GM19025 (cell line): ENCODE results near the gene SLCO2B1.
A peak's percentile ranks its signal among the peaks of the same experiment; 100 is the strongest.
"Not testable (repeated sequence)": the region's sequence is repeated elsewhere in the genome, so short reads cannot be mapped to it uniquely, and the experiment has no call there.

Source experiments
- ATAC-seq: cut with Tn5 transposase; IDR thresholded peaks from one replicate; pipeline ENCODE4 v1.9.1; 2021; ENCODE audit warnings: mild to moderate bottlenecking, low read depth, moderate library complexity; ENCODE audit not compliant: unreplicated experiment

Gene SLCO2B1, protein sequence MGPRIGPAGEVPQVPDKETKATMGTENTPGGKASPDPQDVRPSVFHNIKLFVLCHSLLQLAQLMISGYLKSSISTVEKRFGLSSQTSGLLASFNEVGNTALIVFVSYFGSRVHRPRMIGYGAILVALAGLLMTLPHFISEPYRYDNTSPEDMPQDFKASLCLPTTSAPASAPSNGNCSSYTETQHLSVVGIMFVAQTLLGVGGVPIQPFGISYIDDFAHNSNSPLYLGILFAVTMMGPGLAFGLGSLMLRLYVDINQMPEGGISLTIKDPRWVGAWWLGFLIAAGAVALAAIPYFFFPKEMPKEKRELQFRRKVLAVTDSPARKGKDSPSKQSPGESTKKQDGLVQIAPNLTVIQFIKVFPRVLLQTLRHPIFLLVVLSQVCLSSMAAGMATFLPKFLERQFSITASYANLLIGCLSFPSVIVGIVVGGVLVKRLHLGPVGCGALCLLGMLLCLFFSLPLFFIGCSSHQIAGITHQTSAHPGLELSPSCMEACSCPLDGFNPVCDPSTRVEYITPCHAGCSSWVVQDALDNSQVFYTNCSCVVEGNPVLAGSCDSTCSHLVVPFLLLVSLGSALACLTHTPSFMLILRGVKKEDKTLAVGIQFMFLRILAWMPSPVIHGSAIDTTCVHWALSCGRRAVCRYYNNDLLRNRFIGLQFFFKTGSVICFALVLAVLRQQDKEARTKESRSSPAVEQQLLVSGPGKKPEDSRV

DNA sequence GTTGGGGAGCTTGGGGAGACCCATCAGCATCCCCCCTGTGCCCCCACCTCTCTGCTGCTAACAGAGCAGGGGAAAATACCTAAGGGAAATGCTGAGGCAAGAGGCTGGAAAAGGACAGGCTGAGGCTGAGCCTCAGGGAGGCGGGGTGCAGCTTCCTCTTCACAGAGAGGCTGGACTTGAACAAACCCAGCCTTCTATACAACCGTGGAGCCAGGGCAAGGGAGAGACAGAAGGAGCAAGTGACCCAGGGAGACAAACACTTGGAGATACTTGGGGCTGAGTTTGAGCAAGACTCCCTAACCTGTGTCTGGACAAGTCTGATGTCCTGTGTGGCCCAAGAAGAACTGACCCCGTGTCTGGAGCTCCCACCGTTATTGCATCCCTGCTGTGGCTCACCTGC, at the start of gene SLCO2B1:
SLCO2B1 (plus strand) TSS at position 229 of the 400 bp plus-strand sequence. CDS start 275 bp downstream, outside the sequence.
- ATAC-seq, result no peak

DNA sequence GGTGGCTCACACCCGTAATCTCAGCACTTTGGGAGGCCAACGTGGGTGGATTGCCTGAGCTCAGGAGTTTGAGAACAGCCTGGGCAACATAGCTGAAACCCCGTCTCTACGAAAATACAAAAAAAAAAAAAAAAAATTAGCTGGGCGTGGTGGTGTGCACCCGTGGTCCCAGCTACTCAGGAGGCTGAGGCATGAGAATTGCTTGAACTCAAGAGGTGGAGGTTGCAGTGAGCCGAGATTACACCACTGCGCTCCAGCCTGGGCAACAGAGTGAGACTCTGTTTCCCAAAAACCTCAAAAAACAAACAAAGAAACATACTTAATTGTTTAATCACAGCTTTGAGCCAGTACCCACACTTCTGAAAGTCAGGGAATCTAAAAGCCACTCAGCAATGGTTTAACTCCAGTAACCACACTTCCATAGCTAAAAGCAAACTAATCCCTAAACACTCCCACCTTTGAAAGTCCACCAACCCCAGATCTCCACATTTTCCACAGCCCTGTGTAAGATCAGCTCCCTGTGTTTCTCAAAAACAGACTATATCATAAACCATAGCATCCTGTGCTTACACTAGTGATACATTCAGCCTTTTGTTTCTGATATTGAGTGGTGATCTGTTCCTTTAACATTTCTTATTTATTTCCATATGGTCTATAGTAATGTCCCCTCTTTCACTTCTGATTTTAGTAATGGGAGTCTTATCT, 49.3 kb upstream of the SLCO2B1 start:
- no peak for ATAC-seq

DNA sequence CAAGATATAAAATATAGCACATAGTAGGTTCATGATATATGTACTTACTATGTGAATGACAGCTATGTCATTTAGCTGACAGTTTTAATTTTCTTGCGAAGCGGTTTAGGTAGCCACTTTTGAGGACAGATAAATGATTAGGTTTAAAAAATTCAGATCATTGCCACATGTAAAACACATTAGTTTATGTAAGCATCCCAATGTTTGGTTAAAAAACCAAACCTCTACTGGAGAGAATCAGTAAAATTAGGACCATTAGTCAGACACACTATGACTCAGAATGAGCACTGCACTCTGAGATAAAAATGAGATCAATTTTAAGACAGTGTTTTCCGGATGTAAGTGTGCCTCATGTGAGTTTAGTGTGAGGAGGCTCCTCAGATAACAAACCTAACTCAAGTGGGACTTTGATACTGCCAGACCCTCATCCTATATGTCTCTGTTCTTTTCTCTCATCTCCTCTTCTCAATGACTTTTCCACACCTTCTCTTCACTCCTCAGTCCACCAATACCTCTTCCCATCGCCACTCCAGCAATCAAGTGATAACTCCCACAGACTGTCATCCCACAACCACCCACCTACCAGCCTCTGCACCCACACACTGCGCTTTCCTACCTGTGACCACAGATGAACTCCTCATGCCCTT, 47.4 kb upstream of the SLCO2B1 start:
- no peak for ATAC-seq

DNA sequence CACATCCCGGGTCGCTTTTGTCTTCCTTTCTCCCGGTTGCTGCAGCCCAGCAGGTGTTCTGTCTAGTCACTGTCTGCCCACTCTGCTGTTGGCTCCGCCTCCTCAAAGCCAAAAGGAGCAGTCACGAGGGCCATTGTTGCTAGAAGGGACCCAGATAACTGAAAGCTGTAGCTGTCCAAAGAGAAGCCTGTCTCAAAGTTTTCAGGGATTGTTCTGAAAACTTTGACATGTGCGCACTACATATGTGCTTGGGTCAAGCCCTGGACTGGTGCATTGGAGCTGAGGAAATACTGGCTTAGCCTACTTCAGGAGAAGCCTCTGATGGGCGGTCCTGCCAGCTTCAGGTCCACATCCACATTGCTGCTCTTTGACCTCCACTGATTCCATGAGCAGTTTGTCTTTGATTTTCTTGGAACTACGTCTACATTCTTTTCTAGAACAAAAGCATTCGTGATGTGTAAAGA, 45.4 kb upstream of the SLCO2B1 start:
- ATAC-seq, result no peak

DNA sequence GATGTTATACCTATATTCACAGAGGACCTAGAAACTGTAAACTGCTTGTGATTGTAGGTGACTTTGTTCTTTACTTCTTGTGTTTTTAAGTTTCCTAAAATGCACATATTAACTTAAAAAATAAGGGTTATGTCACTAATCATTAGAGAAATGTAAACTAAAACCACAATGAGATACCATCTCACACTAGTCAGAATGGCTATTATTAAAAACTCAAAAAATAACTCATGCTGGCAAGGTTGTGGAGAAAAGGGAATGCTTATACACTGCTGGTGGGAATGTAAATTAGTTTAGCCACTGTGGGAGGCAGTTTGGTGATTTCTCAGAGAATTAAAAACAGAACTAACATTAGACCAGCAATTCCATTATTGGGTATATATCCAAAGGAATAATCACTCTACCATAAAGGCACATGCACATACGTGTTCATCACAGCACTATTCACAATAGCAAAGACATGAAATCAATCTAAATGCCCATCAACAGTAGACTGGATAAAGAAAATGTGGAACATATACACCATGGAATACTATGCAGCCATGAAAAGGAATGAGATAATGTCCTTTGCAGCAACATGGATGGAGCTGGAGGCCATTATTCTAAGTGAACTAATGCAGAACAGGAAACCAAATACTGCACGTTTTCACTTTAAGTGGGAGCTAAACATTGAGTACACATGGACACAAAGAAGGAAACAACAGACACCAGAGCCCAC, 44.8 kb upstream of the SLCO2B1 start:
- ATAC-seq, result not testable (repeated sequence)

DNA sequence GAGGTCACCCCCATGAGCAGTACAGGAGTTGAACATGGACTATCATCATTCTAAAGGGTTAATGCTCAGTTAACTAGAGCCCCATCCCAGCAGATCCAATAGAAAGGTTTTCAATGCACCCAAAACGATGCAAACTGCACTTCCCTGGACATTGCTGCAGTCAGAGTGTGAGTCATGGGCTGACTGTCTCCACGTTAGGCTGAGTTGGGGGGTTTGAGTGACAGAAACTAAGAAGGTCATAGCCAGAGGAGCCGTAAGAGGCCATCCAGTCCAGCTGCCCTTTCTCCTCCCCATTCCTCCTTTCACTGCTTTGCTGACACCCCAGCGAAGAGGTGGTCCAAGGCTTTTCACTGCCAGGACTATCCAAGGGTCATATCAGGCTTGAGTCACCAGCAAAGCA, 43.7 kb upstream of the SLCO2B1 start:
- ATAC-seq, result no peak

DNA sequence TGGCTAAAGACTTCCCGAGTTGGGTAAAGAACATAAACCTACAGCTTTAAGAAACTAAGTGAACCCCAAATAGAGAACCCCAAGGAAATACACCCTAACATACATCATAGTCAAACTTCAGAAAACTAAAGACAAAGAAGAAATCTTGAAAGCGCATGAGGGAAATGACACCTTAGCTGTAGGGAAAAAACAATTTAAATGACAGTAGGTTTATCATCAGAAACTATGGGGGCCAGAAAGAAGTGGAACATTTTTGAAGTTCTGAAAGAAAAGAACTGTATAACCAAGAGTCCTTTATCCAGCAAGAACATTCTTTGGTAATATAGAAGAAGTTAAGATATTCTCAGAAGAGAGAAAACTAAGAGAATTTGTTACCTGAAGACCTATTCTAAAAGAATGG, 38.7 kb upstream of the SLCO2B1 start:
- ATAC-seq, result no peak

DNA sequence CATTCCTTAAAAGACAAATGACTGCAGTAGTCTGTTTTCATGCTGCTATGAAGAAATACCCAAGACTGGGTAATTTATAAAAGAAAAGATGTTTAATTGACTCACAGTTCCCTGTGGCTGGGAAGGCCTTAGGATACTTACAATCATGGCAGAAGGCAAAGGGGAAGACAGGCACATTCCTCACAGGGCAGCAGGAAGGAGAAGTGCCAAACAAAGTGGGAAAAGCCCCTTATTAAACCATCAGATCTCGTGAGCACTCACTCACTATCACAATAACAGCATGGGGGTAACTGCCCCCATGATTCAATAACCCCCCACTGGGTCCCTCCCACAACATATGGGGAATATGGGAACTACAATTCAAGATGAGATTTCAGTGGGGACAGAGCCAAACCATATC, 37.9 kb upstream of the SLCO2B1 start:
- no peak for ATAC-seq

DNA sequence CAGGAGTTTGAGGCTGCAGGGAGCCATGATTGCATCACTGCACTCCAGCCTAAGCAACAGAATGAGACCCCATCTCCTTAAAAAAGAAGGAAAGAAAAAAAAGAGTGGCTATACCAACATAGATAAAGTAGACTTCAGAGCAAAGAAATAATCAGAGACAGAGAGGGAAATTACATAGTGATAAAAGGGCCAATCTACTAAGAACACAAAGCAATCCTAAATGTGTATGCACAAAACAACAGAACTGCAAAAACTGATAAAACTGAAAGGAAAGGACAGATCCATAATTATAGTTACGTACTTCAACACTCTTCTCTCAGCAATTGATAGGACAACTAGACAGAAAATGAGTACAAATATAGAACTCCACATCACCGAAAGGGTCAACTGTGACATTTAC, 36.4 kb upstream of the SLCO2B1 start:
- ATAC-seq, result no peak

DNA sequence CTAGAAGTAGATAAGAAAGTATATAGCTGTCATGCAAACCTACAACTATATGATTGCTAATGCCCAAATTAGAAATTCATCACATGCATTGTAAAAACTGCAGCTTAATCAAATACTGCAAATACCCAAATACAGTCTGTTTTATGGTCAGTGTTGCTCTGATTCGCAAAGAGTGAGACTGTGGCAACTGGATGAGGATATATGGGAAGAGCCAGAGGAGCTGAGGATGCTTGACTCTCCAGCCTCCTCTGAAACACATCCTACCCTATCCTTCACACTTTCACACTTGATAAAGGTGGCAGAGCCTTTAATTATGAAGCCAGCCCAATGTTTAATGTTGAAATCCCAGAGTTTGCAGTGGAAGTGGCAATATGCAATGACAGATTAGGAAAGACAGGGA, 32.3 kb upstream of the SLCO2B1 start:
- ATAC-seq, result no peak

DNA sequence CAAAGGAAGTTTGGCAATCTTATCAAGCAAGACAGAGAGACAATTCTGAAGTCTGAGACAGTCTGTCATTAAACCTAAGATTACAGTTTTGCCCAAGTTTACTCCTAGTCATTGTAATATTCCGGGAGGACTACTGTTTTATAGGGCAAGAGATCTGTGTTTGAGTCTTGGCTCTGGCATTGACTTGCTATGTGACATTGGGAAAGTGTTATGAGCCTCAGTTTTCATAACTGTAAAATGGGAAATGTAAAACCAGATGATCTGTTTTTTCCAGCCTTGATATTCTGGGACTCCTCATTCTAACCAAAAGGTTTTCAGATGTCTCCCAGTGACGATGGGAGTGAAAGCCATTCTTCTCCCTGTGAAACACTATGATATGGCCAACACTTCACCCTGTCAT, 24.3 kb upstream of the SLCO2B1 start:
- no peak for ATAC-seq

DNA sequence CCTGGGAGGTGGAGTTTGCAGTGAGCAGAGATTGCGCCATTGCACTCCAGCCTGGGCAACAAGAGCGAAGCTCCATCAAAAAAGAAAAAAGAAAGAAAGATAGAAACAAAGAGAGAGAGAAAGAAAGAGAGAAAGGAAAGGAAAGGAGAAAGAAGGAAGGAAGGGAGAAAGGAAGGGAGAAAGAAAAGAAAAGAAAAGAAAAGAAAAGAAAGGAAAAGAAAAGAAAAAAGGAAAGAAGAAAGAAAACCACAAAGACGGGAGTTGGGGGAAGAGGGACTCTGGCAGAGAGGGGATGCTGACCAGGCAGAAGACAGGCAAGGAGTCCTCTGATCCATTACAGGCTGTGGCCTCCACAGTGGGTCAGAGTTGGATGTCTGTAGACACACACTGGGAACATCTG, 18.8 kb upstream of the SLCO2B1 start:
- no peak for ATAC-seq

DNA sequence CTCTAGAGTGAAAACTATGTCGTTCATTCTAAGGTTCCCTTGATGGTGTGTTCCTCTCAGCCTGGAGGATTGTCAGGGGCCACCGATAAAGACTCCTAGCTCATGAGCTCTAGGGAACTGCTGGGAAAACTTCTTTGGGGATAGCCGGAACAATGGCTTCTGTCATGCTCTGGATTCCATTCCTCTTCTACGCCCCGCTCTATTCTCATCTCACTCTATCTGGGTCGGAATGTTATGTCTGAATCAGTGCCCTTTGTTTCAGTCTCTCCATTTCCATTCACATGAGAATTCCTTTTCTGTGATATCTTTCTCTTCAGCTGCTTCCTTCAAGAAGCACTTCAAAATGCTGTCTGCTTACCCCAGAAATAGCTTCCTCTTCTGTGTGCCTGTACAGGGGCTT, 16.9 kb upstream of the SLCO2B1 start:
- ATAC-seq, result no peak

DNA sequence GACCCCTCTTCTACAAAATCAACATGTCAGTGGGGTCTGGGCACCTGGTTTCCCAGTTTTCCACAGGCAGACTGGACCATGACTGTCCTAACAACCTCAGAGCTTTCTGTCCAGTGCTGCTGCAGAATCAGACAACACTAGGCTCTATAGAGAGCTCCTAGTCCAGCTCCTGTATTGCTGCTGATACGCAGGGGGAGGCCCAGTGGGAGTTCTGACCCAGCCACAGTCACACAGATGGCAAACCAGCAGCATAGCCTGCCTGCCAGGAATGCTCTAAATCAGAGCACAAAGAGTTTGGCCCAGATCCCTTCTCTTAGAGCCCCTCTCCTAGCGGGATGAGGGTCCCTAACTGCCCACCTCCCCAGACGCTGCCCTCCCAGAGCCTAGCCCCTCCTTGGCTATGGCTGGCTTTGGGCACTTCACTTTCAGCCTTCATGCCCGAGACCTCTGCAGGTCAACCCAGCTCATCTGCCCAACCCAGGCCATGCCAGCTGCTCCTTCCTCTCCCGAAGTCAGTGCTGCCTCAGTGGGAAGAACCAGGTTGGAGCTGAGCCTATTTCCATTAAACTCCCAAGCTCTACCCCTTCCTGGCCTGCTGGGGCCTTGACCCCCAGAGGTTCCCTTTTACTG, 15.8 kb upstream of the SLCO2B1 start:
- no peak for ATAC-seq

DNA sequence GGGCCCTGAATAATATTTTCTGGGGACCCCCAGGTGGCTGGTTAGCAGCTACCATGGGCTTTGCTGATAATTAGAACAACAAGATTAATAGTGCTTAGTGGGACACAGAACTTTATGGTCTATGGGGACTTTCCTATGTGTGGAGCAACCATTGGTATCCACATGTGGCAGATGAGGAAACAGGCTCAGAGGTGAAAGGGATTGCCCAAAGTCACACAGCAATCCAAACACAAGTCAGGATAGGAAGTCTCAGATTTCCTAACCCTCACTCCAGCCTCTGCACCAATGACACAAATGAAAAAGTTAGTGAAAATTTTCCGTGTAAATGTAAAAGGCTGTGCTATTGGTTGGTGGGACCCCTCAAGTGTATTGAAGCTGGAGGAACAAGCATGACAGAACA, 15.3 kb upstream of the SLCO2B1 start:
- no peak for ATAC-seq

DNA sequence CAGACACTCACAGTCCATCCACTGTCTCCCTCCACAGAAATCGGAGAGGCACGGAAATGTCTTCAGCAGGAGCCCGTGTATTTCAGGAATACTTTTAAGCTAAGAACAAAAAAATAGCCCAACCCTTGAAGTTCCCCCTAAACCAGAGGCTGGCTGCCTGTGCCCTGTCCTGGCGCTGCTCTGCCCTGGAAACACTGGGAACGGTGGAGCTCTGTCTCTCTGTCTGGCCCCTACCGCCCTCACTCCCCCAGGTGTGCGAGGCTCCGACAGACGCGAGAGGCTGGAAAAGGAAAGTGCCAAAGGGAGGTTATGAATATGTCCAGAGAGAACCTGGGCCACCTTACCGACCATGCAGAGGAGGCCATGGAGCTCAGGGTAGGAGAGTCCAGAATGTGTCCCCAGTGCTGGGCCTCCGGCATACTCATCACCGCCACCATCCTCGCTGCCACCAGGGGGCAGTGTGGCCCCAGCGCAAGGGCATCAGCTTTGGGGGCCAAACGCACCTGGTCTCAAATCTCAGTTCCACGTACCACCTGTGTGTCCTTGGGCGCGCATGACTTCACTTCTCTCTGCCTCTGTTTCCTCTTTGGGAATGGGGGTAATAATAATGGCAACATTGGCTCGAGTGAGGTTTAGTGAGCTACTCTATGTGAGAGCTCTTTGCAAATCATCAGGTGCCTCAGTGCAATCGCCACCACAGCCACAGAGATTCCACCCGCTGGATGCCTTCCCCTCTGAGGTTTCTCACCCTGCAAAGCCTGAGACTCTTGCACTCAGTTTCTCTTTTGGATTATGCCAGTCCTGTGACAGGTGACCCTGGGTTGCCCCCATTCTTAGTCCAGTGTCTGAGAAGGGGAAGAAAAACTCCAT, 10.4 kb upstream of the SLCO2B1 start:
- no peak for ATAC-seq

DNA sequence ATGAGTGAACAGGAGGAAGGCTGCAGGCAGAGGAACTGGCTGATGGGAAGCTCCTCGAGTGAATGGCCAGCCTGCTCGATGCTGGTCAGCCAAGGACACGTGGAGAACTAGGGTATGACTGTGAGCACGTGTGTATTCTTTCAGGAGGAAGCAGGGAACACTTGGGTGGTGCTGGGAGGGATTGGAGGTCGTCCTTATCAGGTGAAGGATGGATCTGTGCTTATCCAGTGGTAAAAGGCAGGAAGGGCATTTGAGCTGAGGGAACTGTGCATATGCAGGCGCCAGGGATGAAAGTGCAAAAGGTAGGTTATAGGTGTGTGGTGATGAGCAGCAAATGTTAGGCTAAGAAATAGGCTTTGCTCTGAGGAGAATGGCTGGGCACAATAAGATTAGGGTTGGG, 9.7 kb upstream of the SLCO2B1 start:
- ATAC-seq, result no peak

DNA sequence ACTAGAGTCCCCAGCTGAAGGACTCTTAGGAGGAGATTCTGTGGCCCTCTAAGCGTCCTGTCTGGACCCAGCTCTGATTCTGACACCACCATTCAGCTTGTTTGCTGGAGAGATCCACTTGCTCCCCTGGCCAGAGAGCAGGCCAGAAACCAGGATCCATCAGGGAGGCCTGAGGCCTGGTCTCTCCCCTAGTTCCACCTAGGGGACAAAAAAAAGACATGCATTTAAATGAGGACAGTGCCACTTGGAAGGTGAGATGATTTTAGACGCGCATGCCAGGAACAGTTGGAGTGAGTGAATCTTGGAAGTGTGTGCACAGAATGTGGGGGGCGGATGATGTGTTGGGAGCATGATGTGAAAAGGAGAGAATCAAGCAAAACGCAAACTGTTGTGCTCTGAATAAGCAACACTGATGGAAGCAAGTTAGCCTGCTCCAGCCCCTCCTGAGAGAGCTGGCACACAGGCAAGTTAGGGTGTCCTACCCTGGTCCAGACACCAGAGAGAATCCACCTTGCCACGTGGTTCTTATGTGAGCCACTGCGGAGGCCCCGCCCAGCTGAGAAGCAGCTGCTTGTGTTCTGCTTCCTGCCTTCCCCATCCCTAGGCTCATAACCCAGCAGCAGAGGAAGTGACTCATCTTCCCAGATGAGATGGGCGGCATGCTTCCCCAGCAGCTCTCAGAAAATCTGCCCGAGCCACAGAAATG, 8.0 kb upstream of the SLCO2B1 start:
- ATAC-seq, result peak; percentile 63
